Measurements from ENCODE around the gene MYO5A. TPM values are rescaled to one million over a fixed set of nuclear protein-coding genes. Genes with fewer than 3 reads are reported as not detected.

Gene MYO5A
- polyA plus RNA-seq, 1 donor (not counting 4 experiments of a cell fraction or from before 2014, with no cell fraction given), result 53.8 TPM

DNA sequence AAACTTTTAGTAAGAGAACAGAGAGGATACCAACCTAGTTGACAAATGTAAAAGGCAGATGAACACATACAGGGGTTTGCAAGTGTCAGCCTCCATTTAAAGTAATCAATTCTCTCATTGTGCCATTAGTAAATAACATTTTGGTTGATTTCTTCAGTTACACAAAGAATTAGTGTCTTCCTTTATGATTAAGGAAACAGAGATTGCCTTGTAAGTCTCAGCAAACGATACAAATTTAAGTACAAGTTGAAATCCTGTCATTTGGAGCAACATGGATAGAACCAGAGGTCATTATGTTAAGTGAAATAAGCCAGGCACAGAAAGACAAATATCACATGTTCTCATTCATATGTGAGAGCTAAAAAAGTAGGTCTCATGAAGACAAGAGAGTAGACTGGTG is 26.1 kb downstream of the MYO5A start:
- no peak overlapping the region for H3K9ac ChIP-seq (ENCODE audit: control insufficient read depth, extremely low read depth, insufficient read depth, low read length)
- peaks cover 3% of the 10 kb centered on the region for H3K9me1 ChIP-seq (ENCODE audit: control insufficient read depth, extremely low read depth, insufficient read depth, low read length)
- no peak overlapping the region for H3K4me2 ChIP-seq (ENCODE audit: control insufficient read depth, extremely low read depth, insufficient read depth, low read depth, low read length)
- DNase-seq (ENCODE audit: low read depth, low spot score) (no peak), FAIRE-seq (no peak)
- H3K4me3 ChIP-seq (ENCODE audit: control insufficient read depth in 2 of 3, extremely low read depth in 1 of 3, insufficient read depth in 2 of 3, low read depth in 1 of 3, low read length in 3 of 3), result no peak overlapping the region
- dilution Hi-C loops (cut with MboI; ENCODE audit: extremely low pct_ligation_motif_present, low sequenced_read_pairs), result no loop called here
- H3K79me2 ChIP-seq (ENCODE audit: control insufficient read depth, insufficient read depth, low read length), result peaks cover 52% of the 10 kb centered on the region
- H2AFZ ChIP-seq (ENCODE audit: control insufficient read depth, low read length), result no peak overlapping the region
- TF ChIP-seq EZH2 (IDR thresholded peaks at IDR 0.05; ENCODE audit: low read length) (no peak), CTCF (optimal IDR thresholded peaks at IDR 0.05 in 1 of 3, IDR thresholded peaks at IDR 0.05 in 1 of 3, conservative IDR thresholded peaks at IDR 0.05 in 1 of 3; ENCODE audit: extremely low read depth in 1 of 3, insufficient read depth in 2 of 3, low read length in 3 of 3) (no peak)
- H3K27me3 ChIP-seq (ENCODE audit: control insufficient read depth, extremely low read depth, insufficient read depth, low read length), result no peaks in the 10 kb centered on the region
- no peaks in the 10 kb centered on the region for H4K20me1 ChIP-seq (ENCODE audit: control insufficient read depth, extremely low read depth, insufficient read depth, low read length)
- no peaks in the 10 kb centered on the region for H3K36me3 ChIP-seq (ENCODE audit: control insufficient read depth in 2 of 2, extremely low read depth in 1 of 2, insufficient read depth in 2 of 2, low read length in 2 of 2)
- H3K27ac ChIP-seq (ENCODE audit: control insufficient read depth, insufficient read depth, low read length), result no peak overlapping the region
- peaks cover 23% of the 10 kb centered on the region for H3K4me1 ChIP-seq (ENCODE audit: control insufficient read depth, extremely low read depth, insufficient read depth, low read length)
- H3K9me3 ChIP-seq (ENCODE audit: control insufficient read depth, low read depth, low read length), result no peaks in the 10 kb centered on the region

DNA sequence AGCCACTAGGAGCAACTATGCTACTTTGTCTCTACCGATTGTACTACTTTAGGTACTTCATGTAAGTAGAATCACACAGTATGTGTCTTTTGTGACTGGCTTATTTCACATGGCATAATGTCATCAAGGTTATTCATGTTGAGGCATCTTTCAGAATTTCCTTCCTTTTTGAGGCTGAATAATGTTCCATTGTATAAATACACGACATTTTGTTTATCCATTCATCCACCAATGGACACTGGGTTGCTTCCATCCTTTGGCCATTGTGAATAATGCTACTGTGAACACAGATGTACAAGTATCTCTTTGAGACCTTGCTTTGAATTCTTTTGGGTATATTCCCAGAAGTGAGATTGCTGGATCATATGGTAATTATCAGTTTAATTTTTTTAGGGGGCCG is 29.2 kb downstream of the MYO5A start:
- no peak for FAIRE-seq
- no peaks in the 10 kb centered on the region for H3K9me3 ChIP-seq (ENCODE audit: control insufficient read depth, low read depth, low read length)
- no peaks in the 10 kb centered on the region for H3K36me3 ChIP-seq (ENCODE audit: control insufficient read depth in 2 of 2, extremely low read depth in 1 of 2, insufficient read depth in 2 of 2, low read length in 2 of 2)
- H3K4me2 ChIP-seq (ENCODE audit: control insufficient read depth, extremely low read depth, insufficient read depth, low read depth, low read length), result no peak overlapping the region
- no peak for TF ChIP-seq EZH2 (IDR thresholded peaks at IDR 0.05; ENCODE audit: low read length)
- TF ChIP-seq CTCF (optimal IDR thresholded peaks at IDR 0.05 in 1 of 3, IDR thresholded peaks at IDR 0.05 in 1 of 3, conservative IDR thresholded peaks at IDR 0.05 in 1 of 3; ENCODE audit: extremely low read depth in 1 of 3, insufficient read depth in 2 of 3, low read length in 3 of 3), result no peak
- no peak overlapping the region for H2AFZ ChIP-seq (ENCODE audit: control insufficient read depth, low read length)
- H3K27me3 ChIP-seq (ENCODE audit: control insufficient read depth, extremely low read depth, insufficient read depth, low read length), result no peaks in the 10 kb centered on the region
- DNase-seq (ENCODE audit: low read depth, low spot score), result no peak
- dilution Hi-C loops (cut with MboI; ENCODE audit: extremely low pct_ligation_motif_present, low sequenced_read_pairs), result no loop called here
- H3K4me3 ChIP-seq (ENCODE audit: control insufficient read depth in 2 of 3, extremely low read depth in 1 of 3, insufficient read depth in 2 of 3, low read depth in 1 of 3, low read length in 3 of 3), result no peak overlapping the region
- no peak overlapping the region for H3K27ac ChIP-seq (ENCODE audit: control insufficient read depth, insufficient read depth, low read length)
- peaks cover 47% of the 10 kb centered on the region for H3K79me2 ChIP-seq (ENCODE audit: control insufficient read depth, insufficient read depth, low read length)
- H3K9ac ChIP-seq (ENCODE audit: control insufficient read depth, extremely low read depth, insufficient read depth, low read length), result no peak overlapping the region
- peaks cover 7% of the 10 kb centered on the region for H4K20me1 ChIP-seq (ENCODE audit: control insufficient read depth, extremely low read depth, insufficient read depth, low read length)
- H3K9me1 ChIP-seq (ENCODE audit: control insufficient read depth, extremely low read depth, insufficient read depth, low read length), result peaks cover 3% of the 10 kb centered on the region
- H3K4me1 ChIP-seq (ENCODE audit: control insufficient read depth, extremely low read depth, insufficient read depth, low read length), result peaks cover 27% of the 10 kb centered on the region
